ENCODE results near the gene LDLRAD4.
A peak's percentile ranks its signal among the peaks of the same experiment; 100 is the strongest.

The LDLRAD4 gene

GRCh38 chr18:13545514-13545913 is 327.0 kb downstream of the LDLRAD4 start:
- no peak for DNase-seq

GRCh38 chr18:13545955-13546354 is 327.4 kb downstream of the LDLRAD4 start:
- peak; percentile 20 for DNase-seq

- no peak for DNase-seq
Observed at GRCh38 chr18:13546638-13547037, 328.1 kb downstream of the LDLRAD4 start.

GRCh38 chr18:13547347-13547746 is 328.8 kb downstream of the LDLRAD4 start:
- peak; percentile 82 for DNase-seq

GRCh38 chr18:13548106-13548819 is 329.7 kb downstream of the LDLRAD4 start:
- DNase-seq: no peak

- peak; percentile 18 for DNase-seq
Observed at GRCh38 chr18:13548966-13549879, 330.7 kb downstream of the LDLRAD4 start.

- DNase-seq: no peak
Observed at GRCh38 chr18:13549880-13550232, 331.3 kb downstream of the LDLRAD4 start.

- no peak for DNase-seq
Observed at GRCh38 chr18:13550418-13551304, 332.1 kb downstream of the LDLRAD4 start.

- DNase-seq: no peak
Observed at GRCh38 chr18:13551305-13551603, 332.7 kb downstream of the LDLRAD4 start.

GRCh38 chr18:13551841-13552733 is 333.5 kb downstream of the LDLRAD4 start:
- DNase-seq: no peak

GRCh38 chr18:13553449-13553848 is 334.9 kb downstream of the LDLRAD4 start:
- DNase-seq: no peak

GRCh38 chr18:13555192-13555591 is 336.6 kb downstream of the LDLRAD4 start:
- no peak for DNase-seq

GRCh38 chr18:13555865-13556264 is 337.3 kb downstream of the LDLRAD4 start:
- DNase-seq: no peak

- DNase-seq: no peak
Observed at GRCh38 chr18:13556502-13556901, 337.9 kb downstream of the LDLRAD4 start.

- DNase-seq: no peak
Observed at GRCh38 chr18:13558124-13558523, 339.6 kb downstream of the LDLRAD4 start.

GRCh38 chr18:13558790-13559189 is 340.2 kb downstream of the LDLRAD4 start:
- no peak for DNase-seq

- no peak for DNase-seq
Observed at GRCh38 chr18:13559754-13560153, 341.2 kb downstream of the LDLRAD4 start.

- DNase-seq: no peak
Observed at GRCh38 chr18:13560306-13560705, 341.7 kb downstream of the LDLRAD4 start.

- no peak for DNase-seq
Observed at GRCh38 chr18:13562494-13563029, 344.0 kb downstream of the LDLRAD4 start.

- DNase-seq: peak; percentile 84
Observed at GRCh38 chr18:13563390-13563805, 344.8 kb downstream of the LDLRAD4 start.

GRCh38 chr18:13564579-13564978 is 346.0 kb downstream of the LDLRAD4 start:
- DNase-seq: peak; percentile 90

GRCh38 chr18:13565228-13565627 is 346.7 kb downstream of the LDLRAD4 start:
- DNase-seq: no peak

Data from DMS79 (cell line).